Measurements from ENCODE around the gene BRAF.

DNA sequence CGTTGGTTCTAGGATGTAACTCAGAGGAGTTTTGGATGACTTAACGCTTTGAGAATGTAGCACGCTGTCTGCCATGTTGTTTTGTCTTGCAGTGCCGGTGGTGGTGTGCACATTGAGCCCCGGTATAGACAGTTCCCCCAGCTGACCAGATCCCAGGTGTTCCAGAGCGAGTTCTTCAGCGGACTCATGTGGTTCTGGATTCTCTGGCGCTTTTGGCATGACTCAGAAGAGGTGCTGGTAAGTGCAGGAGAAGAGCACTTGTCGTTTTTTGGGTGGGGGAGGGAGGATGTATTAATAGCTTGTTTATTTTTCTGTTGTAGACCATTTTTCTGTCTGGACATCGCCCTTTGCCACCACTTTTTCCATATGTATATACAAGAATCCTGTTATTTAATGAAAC is 222.0 kb downstream of the BRAF start:
- TF ChIP-seq, protein P1, sequence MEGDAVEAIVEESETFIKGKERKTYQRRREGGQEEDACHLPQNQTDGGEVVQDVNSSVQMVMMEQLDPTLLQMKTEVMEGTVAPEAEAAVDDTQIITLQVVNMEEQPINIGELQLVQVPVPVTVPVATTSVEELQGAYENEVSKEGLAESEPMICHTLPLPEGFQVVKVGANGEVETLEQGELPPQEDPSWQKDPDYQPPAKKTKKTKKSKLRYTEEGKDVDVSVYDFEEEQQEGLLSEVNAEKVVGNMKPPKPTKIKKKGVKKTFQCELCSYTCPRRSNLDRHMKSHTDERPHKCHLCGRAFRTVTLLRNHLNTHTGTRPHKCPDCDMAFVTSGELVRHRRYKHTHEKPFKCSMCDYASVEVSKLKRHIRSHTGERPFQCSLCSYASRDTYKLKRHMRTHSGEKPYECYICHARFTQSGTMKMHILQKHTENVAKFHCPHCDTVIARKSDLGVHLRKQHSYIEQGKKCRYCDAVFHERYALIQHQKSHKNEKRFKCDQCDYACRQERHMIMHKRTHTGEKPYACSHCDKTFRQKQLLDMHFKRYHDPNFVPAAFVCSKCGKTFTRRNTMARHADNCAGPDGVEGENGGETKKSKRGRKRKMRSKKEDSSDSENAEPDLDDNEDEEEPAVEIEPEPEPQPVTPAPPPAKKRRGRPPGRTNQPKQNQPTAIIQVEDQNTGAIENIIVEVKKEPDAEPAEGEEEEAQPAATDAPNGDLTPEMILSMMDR (IDR thresholded peaks at IDR 0.05) = no peak
- no peak for TF ChIP-seq POLR2A (IDR thresholded peaks at IDR 0.05)

Data from tibial nerve (tissue), 3 donors.